K562 (cell line): ENCODE data around the gene ZNF544. TPM values are rescaled to one million over a fixed set of nuclear protein-coding genes. Genes with fewer than 3 reads are reported as not detected.

Experiments used
- ADNP ChIP-seq: fragments of 200-800 bp; sonication (Bioruptor generic); IDR thresholded peaks from 2 replicates; pipeline ENCODE4 v1.6.1; 2016; ENCODE audit warnings: missing genetic modification characterization, missing compliant biosample characterization
- BRCA1 ChIP-seq, 2 experiments: fragments of 450-650 bp in 1 of 2; sonication (generic) in 1 of 2; formaldehyde crosslinking in 1 of 2; IDR thresholded peaks; 2 replicates each; pipeline versions ENCODE4 v1.5.0 to v1.6.1; 2017 to 2020; ENCODE audit warnings: mild to moderate bottlenecking in 1 of 2, missing genetic modification reagents in 1 of 2
- ELF4 ChIP-seq: fragments of 450-650 bp; formaldehyde crosslinking; IDR thresholded peaks from 2 replicates; pipeline ENCODE4 v1.4.0; 2022; ENCODE audit warnings: missing genetic modification characterization
- ESRRA ChIP-seq: fragments of 450-650 bp; IDR thresholded peaks from 2 replicates; pipeline ENCODE4 v1.6.1; 2014; ENCODE audit warnings: low read depth, mild to moderate bottlenecking, moderate library complexity, borderline replicate concordance
- GABPB1 ChIP-seq: sonication (generic); formaldehyde crosslinking; IDR thresholded peaks from 2 replicates; pipeline ENCODE4 v1.8.0; 2022; ENCODE audit warnings: mild to moderate bottlenecking, missing genetic modification reagents
- KAT2B ChIP-seq: IDR thresholded peaks from one replicate; pipeline ENCODE4 v1.6.1; 2012; ENCODE audit warnings: low read depth, mild to moderate bottlenecking, control low read depth, inconsistent platforms, low read length, moderate library complexity
- KAT8 ChIP-seq: fragments of 450-650 bp; IDR thresholded peaks from 2 replicates; pipeline ENCODE4 v1.6.1; 2016; ENCODE audit warnings: low read depth, mild to moderate bottlenecking
- KDM2B ChIP-seq: fragments of 250-450 bp; sonication (Bioruptor Pico); IDR thresholded peaks from 2 replicates; pipeline ENCODE4 v1.8.0; 2021; ENCODE audit warnings: mild to moderate bottlenecking, moderate library complexity
- MTA1 ChIP-seq: fragments of 450-650 bp; IDR thresholded peaks from 2 replicates; pipeline ENCODE4 v1.6.1; 2017; ENCODE audit warnings: borderline replicate concordance
- MTA2 ChIP-seq: fragments of 450-650 bp; IDR thresholded peaks from 2 replicates; pipeline ENCODE4 v1.6.1; 2016; ENCODE audit warnings: low read depth
- NFE2 ChIP-seq: IDR thresholded peaks from 2 replicates; pipeline ENCODE4 v1.6.1; 2014; ENCODE audit warnings: antibody characterized with exemption, low read depth
- PTTG1 ChIP-seq: fragments of 450-650 bp; IDR thresholded peaks from 2 replicates; pipeline ENCODE4 v1.6.1; 2016; ENCODE audit warnings: low read depth, mild to moderate bottlenecking, missing genetic modification characterization, missing compliant biosample characterization
- PYGO2 ChIP-seq: fragments of 450-650 bp; IDR thresholded peaks from 2 replicates; pipeline ENCODE4 v1.6.1; 2016; ENCODE audit warnings: mild to moderate bottlenecking, missing genetic modification characterization, moderate library complexity, missing compliant biosample characterization
- SLC30A9 ChIP-seq: fragments of 250-450 bp; sonication (Bioruptor Pico); IDR thresholded peaks from 2 replicates; pipeline ENCODE4 v1.8.0; 2022; ENCODE audit warnings: mild to moderate bottlenecking, moderate library complexity
- U2AF2 ChIP-seq: fragments of 200-400 bp; formaldehyde crosslinking; optimal IDR thresholded peaks from 2 replicates; pipeline ENCODE3; 2017; ENCODE audit warnings: low read depth, mild to moderate bottlenecking, low read length
- ZBTB1 ChIP-seq: sonication (generic); formaldehyde crosslinking; IDR thresholded peaks from 2 replicates; pipeline ENCODE4 v1.8.1; 2023; ENCODE audit warnings: missing genetic modification reagents, low read depth, mild to moderate bottlenecking, borderline replicate concordance
- ZNF133 ChIP-seq: fragments of 250-450 bp; sonication (Bioruptor Pico); IDR thresholded peaks from 2 replicates; pipeline ENCODE4 v1.4.0; 2020; ENCODE audit warnings: mild to moderate bottlenecking
- ZNF217 ChIP-seq: sonication (generic); formaldehyde crosslinking; IDR thresholded peaks from 2 replicates; pipeline ENCODE4 v1.8.0; 2022; ENCODE audit warnings: mild to moderate bottlenecking, missing genetic modification reagents
- ZNF551 ChIP-seq: fragments of 250-450 bp; sonication (Bioruptor Pico); IDR thresholded peaks from 2 replicates; pipeline ENCODE4 v1.5.0; 2021; ENCODE audit warnings: mild to moderate bottlenecking, moderate library complexity
- ZNF77 ChIP-seq: fragments of 250-450 bp; sonication (Bioruptor Pico); IDR thresholded peaks from 2 replicates; pipeline ENCODE4 v1.5.0; 2020
- polyA plus RNA-seq, 8 experiments: library from polyadenylated mRNA; depleted of rRNA in 4 of 8; stranded (reverse) in 5 of 8; unstranded in 3 of 8; fragments of >200 nt; fragmentation: Nextera tagmentation in 2 of 8; fragmentation: Illumina TruSeq in 1 of 8; extraction: Ambion mirVana in 2 of 8; extraction: Trizol in 1 of 8; gene quantifications; 2 replicates each; pipeline versions ENCODE4 v1.2.1 to v1.2.3, GENCODE V29; 2011 to 2014; ENCODE audit warnings: inconsistent platforms in 1 of 8, missing spikeins in 1 of 8
- total RNA-seq, 7 experiments: library from RNA; depleted of rRNA in 6 of 7; stranded (reverse); fragments of >200 nt in 6 of 7; fragmentation: Illumina TruSeq in 2 of 7; extraction: Trizol in 2 of 7; gene quantifications; 2 replicates each; pipeline versions ENCODE4 v1.2.1 to v1.2.3, GENCODE V29; 2011 to 2021; ENCODE audit warnings: low replicate concordance in 1 of 7
- TF ChIP-seq, protein P1 (sequence below): fragments of 250-450 bp; sonication (Bioruptor Pico); IDR thresholded peaks from 2 replicates; pipeline ENCODE4 v1.4.0; 2020; ENCODE audit warnings: mild to moderate bottlenecking, moderate library complexity, borderline replicate concordance
- TF ChIP-seq, protein P2 (sequence below): sonication (generic); formaldehyde crosslinking; IDR thresholded peaks from 2 replicates; pipeline ENCODE4 v1.8.1; 2023; ENCODE audit warnings: missing genetic modification reagents, mild to moderate bottlenecking, borderline replicate concordance

The ZNF544 gene
- total and polyA plus RNA-seq, 9 of the 15 experiments (the other 6 are each of a cell fraction or from before 2014, with no cell fraction given): 23.6 to 59.0 (median 41.4) TPM

DNA sequence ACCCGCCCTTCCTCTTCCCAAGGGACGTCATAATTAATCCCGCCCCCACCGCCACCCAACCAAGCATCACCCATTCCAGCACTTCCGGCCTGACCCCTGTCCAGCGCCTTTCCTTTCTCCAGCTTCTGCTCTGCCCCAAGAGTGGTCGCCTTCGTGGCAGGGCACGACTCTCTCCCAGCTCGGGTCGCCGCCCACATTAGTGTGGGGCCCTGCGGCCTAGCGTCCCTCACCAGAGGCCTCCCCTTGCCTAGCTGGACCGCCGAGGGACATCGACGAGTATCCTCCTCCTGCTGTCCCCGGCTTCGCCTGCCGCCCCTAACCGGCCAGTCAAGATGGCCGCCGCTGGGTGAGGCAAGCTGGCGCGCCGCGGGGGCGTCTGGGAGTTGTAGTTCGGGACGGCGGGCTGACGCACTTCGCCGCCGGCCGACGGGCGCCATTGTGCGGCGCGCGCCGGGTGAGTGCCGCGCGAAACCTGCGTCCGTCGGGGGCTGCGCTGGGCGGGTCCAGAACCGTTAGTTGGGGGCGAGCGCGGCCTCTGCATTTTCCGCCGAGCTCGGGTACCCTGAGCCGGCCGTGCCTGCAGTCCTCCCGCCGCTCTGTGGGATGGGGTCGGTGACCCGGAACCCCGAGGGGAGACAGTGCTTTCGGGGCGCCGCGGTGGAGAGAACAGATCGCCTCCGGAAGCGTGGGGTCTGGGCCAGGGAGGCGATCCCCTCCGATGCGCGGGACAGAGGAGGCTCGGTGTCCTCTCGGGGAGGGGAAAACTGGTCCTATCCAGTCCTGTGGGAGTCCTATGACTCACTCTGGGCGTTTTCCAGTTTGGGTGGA lies 45.5 kb upstream of the ZNF544 start, which contains the start of gene ZNF274 (continued):
- TF ChIP-seq, protein P1, sequence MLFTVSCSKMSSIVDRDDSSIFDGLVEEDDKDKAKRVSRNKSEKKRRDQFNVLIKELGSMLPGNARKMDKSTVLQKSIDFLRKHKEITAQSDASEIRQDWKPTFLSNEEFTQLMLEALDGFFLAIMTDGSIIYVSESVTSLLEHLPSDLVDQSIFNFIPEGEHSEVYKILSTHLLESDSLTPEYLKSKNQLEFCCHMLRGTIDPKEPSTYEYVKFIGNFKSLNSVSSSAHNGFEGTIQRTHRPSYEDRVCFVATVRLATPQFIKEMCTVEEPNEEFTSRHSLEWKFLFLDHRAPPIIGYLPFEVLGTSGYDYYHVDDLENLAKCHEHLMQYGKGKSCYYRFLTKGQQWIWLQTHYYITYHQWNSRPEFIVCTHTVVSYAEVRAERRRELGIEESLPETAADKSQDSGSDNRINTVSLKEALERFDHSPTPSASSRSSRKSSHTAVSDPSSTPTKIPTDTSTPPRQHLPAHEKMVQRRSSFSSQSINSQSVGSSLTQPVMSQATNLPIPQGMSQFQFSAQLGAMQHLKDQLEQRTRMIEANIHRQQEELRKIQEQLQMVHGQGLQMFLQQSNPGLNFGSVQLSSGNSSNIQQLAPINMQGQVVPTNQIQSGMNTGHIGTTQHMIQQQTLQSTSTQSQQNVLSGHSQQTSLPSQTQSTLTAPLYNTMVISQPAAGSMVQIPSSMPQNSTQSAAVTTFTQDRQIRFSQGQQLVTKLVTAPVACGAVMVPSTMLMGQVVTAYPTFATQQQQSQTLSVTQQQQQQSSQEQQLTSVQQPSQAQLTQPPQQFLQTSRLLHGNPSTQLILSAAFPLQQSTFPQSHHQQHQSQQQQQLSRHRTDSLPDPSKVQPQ (CRISPR knock-in tag): no peak
- TF ChIP-seq ESRRA (no peak; the same call in 1 of the 2 replicates), BRCA1 (IDR thresholded peaks at IDR 0.05) (no peak), BRCA1 (CRISPR knock-in tag; IDR thresholded peaks at IDR 0.05) (no peak), KAT8 (no peak), NFE2 (no peak), ZNF217 (CRISPR knock-in tag) (peak; percentile 1; the same call in 1 of the 2 replicates), PTTG1 (tag) (no peak), ELF4 (peak; percentile 79), ADNP (tag) (no peak), ZBTB1 (CRISPR knock-in tag) (no peak; the same call in 1 of the 2 replicates), SLC30A9 (CRISPR knock-in tag) (no peak), PYGO2 (tag) (no peak), ZNF551 (CRISPR knock-in tag) (no peak), MTA1 (no peak), ZNF133 (CRISPR knock-in tag) (no peak), ZNF77 (no peak), U2AF2 (no peak), KAT2B (no peak), KDM2B (no peak), GABPB1 (peak; percentile 89), MTA2 (no peak)
- TF ChIP-seq, protein P2, sequence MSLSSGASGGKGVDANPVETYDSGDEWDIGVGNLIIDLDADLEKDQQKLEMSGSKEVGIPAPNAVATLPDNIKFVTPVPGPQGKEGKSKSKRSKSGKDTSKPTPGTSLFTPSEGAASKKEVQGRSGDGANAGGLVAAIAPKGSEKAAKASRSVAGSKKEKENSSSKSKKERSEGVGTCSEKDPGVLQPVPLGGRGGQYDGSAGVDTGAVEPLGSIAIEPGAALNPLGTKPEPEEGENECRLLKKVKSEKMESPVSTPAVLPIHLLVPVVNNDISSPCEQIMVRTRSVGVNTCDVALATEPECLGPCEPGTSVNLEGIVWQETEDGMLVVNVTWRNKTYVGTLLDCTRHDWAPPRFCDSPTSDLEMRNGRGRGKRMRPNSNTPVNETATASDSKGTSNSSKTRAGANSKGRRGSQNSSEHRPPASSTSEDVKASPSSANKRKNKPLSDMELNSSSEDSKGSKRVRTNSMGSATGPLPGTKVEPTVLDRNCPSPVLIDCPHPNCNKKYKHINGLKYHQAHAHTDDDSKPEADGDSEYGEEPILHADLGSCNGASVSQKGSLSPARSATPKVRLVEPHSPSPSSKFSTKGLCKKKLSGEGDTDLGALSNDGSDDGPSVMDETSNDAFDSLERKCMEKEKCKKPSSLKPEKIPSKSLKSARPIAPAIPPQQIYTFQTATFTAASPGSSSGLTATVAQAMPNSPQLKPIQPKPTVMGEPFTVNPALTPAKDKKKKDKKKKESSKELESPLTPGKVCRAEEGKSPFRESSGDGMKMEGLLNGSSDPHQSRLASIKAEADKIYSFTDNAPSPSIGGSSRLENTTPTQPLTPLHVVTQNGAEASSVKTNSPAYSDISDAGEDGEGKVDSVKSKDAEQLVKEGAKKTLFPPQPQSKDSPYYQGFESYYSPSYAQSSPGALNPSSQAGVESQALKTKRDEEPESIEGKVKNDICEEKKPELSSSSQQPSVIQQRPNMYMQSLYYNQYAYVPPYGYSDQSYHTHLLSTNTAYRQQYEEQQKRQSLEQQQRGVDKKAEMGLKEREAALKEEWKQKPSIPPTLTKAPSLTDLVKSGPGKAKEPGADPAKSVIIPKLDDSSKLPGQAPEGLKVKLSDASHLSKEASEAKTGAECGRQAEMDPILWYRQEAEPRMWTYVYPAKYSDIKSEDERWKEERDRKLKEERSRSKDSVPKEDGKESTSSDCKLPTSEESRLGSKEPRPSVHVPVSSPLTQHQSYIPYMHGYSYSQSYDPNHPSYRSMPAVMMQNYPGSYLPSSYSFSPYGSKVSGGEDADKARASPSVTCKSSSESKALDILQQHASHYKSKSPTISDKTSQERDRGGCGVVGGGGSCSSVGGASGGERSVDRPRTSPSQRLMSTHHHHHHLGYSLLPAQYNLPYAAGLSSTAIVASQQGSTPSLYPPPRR (CRISPR knock-in tag): peak; percentile 38; the same call in 1 of the 2 replicates
